ENCODE results near the gene ADNP. TPM values are rescaled to one million over a fixed set of nuclear protein-coding genes. Genes with fewer than 3 reads are reported as not detected.

The ADNP gene
- total RNA-seq, 5 donors from 2014 or later (not counting 1 experiment from before 2014, with no cell fraction given): 57.4 to 66.8 (median 61.7) TPM

DNA sequence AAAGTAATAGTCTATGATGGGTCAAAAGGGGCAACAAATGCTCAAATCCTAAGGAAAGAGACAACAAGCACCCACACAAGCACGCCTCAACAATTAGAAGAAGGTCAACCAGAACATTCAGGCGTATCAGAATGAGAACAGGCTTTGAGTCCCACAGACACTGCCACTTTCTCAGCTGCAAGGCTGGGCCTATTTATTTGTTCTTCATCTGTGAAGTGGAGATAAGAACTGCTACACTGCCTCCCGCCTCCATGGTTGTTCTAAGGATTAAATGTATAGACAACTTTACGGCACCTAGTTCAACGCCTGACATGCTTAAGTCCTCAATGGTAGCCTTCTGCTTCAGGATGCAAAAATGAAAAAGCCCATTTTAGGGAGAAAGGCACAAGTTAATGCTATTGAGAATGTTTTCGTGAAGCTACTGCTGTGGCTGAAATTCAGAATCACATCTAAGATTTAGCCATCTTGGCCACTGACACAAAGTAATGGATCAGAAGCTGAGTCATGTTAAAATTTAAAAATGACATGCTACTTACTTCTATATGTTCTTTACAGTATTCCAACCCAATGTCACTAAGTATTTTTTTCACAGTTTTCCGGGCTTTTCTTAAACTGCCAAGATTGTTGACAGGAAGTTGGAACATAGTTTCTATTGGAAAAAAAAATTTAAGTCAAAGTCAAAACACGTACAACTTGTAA, 27.7 kb downstream of the ADNP start:
- CTCF ChIA-PET: interaction anchor here in 1 of 2 donors (0.9 kb wide), 1 partner anchor 113 kb away, joined by 5 read pairs; no protein-coding TSS in a partner anchor
- DNase-seq (no peak), ATAC-seq (replicated peaks in 1 of 4) (no peak)
- Mint-ChIP-seq H3K4me3 (no peak overlapping the region), H3K27ac (peak overlapping the region in 1 of 2 donors; percentile 71), H3K36me3 (peaks cover 30% of the 10 kb centered on the region), H3K9me3 (no peaks in the 10 kb centered on the region), H3K27me3 (no peaks in the 10 kb centered on the region), H3K4me1 (peaks cover 49 to 61% (median 58%) of the 10 kb centered on the region in 3 donors)
- POLR2A ChIA-PET: no interaction called here
- Histone ChIP-seq H3K4me3 (ENCODE audit: control insufficient read depth in 1 of 2, extremely low read depth in 1 of 2, low read length in 1 of 2) (no peak overlapping the region), H3K36me3 (ENCODE audit: control insufficient read depth in 2 of 2, extremely low read depth in 1 of 2, insufficient read depth in 1 of 2, low read length in 1 of 2) (peaks cover 0 to 45% of the 10 kb centered on the region in 2 donors), H3K27ac (ENCODE audit: low read length) (no peak overlapping the region), H3K27me3 (replicated peaks in 1 of 2; ENCODE audit: control insufficient read depth in 2 of 2, extremely low read depth in 1 of 2, insufficient read depth in 2 of 2, low read length in 1 of 2) (no peaks in the 10 kb centered on the region), H3K9me3 (no peaks in the 10 kb centered on the region), H3K4me1 (ENCODE audit: control insufficient read depth in 1 of 2, extremely low read depth in 1 of 2, insufficient read depth in 2 of 2, low read length in 2 of 2) (peaks cover 0 to 9% of the 10 kb centered on the region in 2 experiments)
- 100% methylated on average over 3 of the region's 8 CpGs for WGBS (ENCODE audit: insufficient coverage)

- Mint-ChIP-seq H3K27me3 (no peaks in the 10 kb centered on the region), H3K4me1 (peaks cover 36 to 52% (median 50%) of the 10 kb centered on the region in 3 donors), H3K36me3 (peaks cover 35% of the 10 kb centered on the region), H3K9me3 (no peaks in the 10 kb centered on the region), H3K4me3 (no peak overlapping the region), H3K27ac (peak overlapping the region in 1 of 2 donors; percentile 25)
- no CpG with 5 or more reads among the region's 1 CpG for WGBS (ENCODE audit: insufficient coverage)
- no peaks in the 10 kb centered on the region for H3K9me3 ChIP-seq
- H3K4me3 ChIP-seq (ENCODE audit: control insufficient read depth in 1 of 2, extremely low read depth in 1 of 2, low read length in 1 of 2): no peak overlapping the region
- CTCF ChIA-PET: interaction anchor here in 1 of 2 donors (2.3 kb wide), 1 partner anchor 29 kb away, joined by 12 read pairs; the partner anchor contains the start of gene ADNP
- H3K27ac ChIP-seq (ENCODE audit: low read length): no peak overlapping the region
- H3K36me3 ChIP-seq (ENCODE audit: control insufficient read depth in 2 of 2, extremely low read depth in 1 of 2, insufficient read depth in 1 of 2, low read length in 1 of 2): peaks cover 4 to 63% of the 10 kb centered on the region in 2 donors
- ATAC-seq (replicated peaks in 1 of 4) (no peak), DNase-seq (no peak)
- H3K27me3 ChIP-seq (replicated peaks in 1 of 2; ENCODE audit: control insufficient read depth in 2 of 2, extremely low read depth in 1 of 2, insufficient read depth in 2 of 2, low read length in 1 of 2): no peaks in the 10 kb centered on the region
- no peaks in the 10 kb centered on the region for H3K4me1 ChIP-seq (ENCODE audit: control insufficient read depth in 1 of 2, extremely low read depth in 1 of 2, insufficient read depth in 2 of 2, low read length in 2 of 2)
- POLR2A ChIA-PET: no interaction called here
These were observed 29.9 kb downstream of the ADNP start for GRCh38 chr20:50901301-50901700.

GRCh38 chr20:50900261-50900660, 31.0 kb downstream of the ADNP start:
- Histone ChIP-seq H3K4me3 (ENCODE audit: control insufficient read depth in 1 of 2, extremely low read depth in 1 of 2, low read length in 1 of 2) (no peak overlapping the region), H3K27ac (ENCODE audit: low read length) (no peak overlapping the region), H3K36me3 (ENCODE audit: control insufficient read depth in 2 of 2, extremely low read depth in 1 of 2, insufficient read depth in 1 of 2, low read length in 1 of 2) (peaks cover 11 to 66% of the 10 kb centered on the region in 2 donors), H3K9me3 (no peaks in the 10 kb centered on the region), H3K27me3 (replicated peaks in 1 of 2; ENCODE audit: control insufficient read depth in 2 of 2, extremely low read depth in 1 of 2, insufficient read depth in 2 of 2, low read length in 1 of 2) (no peaks in the 10 kb centered on the region), H3K4me1 (ENCODE audit: control insufficient read depth in 1 of 2, extremely low read depth in 1 of 2, insufficient read depth in 2 of 2, low read length in 2 of 2) (no peaks in the 10 kb centered on the region)
- Mint-ChIP-seq H3K27ac (no peak overlapping the region), H3K9me3 (no peaks in the 10 kb centered on the region), H3K4me1 (peaks cover 25 to 42% (median 40%) of the 10 kb centered on the region in 3 donors), H3K36me3 (peaks cover 35% of the 10 kb centered on the region), H3K4me3 (no peak overlapping the region), H3K27me3 (no peaks in the 10 kb centered on the region)
- ATAC-seq (replicated peaks in 1 of 4): no peak
- WGBS (ENCODE audit: insufficient coverage): no CpG with 5 or more reads among the region's 7 CpGs
- ChIA-PET POLR2A (interaction anchor here (0.6 to 0.7 kb wide), 3 partner anchors 10 to 152 kb away, joined by 4 to 12 read pairs (median 5); no protein-coding TSS in a partner anchor), CTCF (interaction anchor here (0.6 to 2.3 kb wide), 3 partner anchors 14 to 30 kb away, joined by 3 to 12 read pairs (median 5); partner anchors contain the start of gene ADNP (in 1 of the 2))
- no peak for DNase-seq

DNA sequence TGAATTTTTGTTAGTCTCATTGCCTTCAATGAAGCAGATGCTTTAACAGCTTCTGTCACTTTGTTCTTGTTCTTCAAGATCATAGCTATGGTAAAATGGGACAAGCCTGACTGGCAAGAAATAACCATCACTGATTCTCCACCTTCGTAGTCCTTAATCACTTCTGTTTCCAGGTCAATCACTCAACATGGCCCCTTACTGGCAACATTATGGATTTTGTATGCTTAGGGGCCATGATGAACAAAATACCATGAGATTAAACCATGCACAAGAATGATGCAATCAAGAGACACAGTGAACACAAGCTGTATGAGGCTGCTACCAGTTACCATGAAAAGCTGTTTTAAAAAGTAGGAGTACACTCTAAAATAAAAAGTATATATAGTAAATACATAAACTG, 32.8 kb downstream of the ADNP start:
- H3K36me3 Mint-ChIP-seq: peaks cover 43% of the 10 kb centered on the region
- CTCF ChIA-PET: interaction anchor here in 1 of 2 donors (1.0 kb wide), 1 partner anchor 11 kb away, joined by 5 read pairs; no protein-coding TSS in a partner anchor
- ATAC-seq (replicated peaks in 1 of 4) (no peak), DNase-seq (no peak)
- peaks cover 15 to 24% (median 22%) of the 10 kb centered on the region in 3 donors for H3K4me1 Mint-ChIP-seq
- H3K36me3 ChIP-seq (ENCODE audit: control insufficient read depth in 2 of 2, extremely low read depth in 1 of 2, insufficient read depth in 1 of 2, low read length in 1 of 2): peaks cover 11 to 74% of the 10 kb centered on the region in 2 donors
- POLR2A ChIA-PET: interaction anchor here in 1 of 2 donors (0.6 kb wide), 1 partner anchor 60 kb away, joined by 3 read pairs; the partner anchor contains the start of genes DPM1 and MOCS3
- no peak overlapping the region for H3K4me3 ChIP-seq (ENCODE audit: control insufficient read depth in 1 of 2, extremely low read depth in 1 of 2, low read length in 1 of 2)
- no peaks in the 10 kb centered on the region for H3K27me3 ChIP-seq (replicated peaks in 1 of 2; ENCODE audit: control insufficient read depth in 2 of 2, extremely low read depth in 1 of 2, insufficient read depth in 2 of 2, low read length in 1 of 2)
- no peak overlapping the region for H3K27ac Mint-ChIP-seq
- H3K4me3 Mint-ChIP-seq: no peak overlapping the region
- H3K9me3 Mint-ChIP-seq: no peaks in the 10 kb centered on the region
- WGBS (ENCODE audit: insufficient coverage): no CpG with 5 or more reads among the region's 1 CpG
- no peaks in the 10 kb centered on the region for H3K4me1 ChIP-seq (ENCODE audit: control insufficient read depth in 1 of 2, extremely low read depth in 1 of 2, insufficient read depth in 2 of 2, low read length in 2 of 2)
- no peaks in the 10 kb centered on the region for H3K9me3 ChIP-seq
- H3K27ac ChIP-seq (ENCODE audit: low read length): no peak overlapping the region
- H3K27me3 Mint-ChIP-seq: no peaks in the 10 kb centered on the region

GRCh38 chr20:50895111-50895830, 36.0 kb downstream of the ADNP start:
- Histone ChIP-seq H3K27me3 (replicated peaks in 1 of 2; ENCODE audit: control insufficient read depth in 2 of 2, extremely low read depth in 1 of 2, insufficient read depth in 2 of 2, low read length in 1 of 2) (no peaks in the 10 kb centered on the region), H3K27ac (ENCODE audit: low read length) (no peak overlapping the region), H3K36me3 (ENCODE audit: control insufficient read depth in 2 of 2, extremely low read depth in 1 of 2, insufficient read depth in 1 of 2, low read length in 1 of 2) (peaks cover 17 to 71% of the 10 kb centered on the region in 2 donors), H3K9me3 (no peaks in the 10 kb centered on the region), H3K4me1 (ENCODE audit: control insufficient read depth in 1 of 2, extremely low read depth in 1 of 2, insufficient read depth in 2 of 2, low read length in 2 of 2) (no peaks in the 10 kb centered on the region), H3K4me3 (ENCODE audit: control insufficient read depth in 1 of 2, extremely low read depth in 1 of 2, low read length in 1 of 2) (no peak overlapping the region)
- H3K4me1 Mint-ChIP-seq: peaks cover 0 to 6% (median 5%) of the 10 kb centered on the region in 3 donors
- H3K27me3 Mint-ChIP-seq: no peaks in the 10 kb centered on the region
- ChIA-PET CTCF (interaction anchor here (0.6 to 1.5 kb wide), 4 partner anchors 14 to 102 kb away, joined by 3 to 8 read pairs (median 4); partner anchors contain the start of gene BCAS4 (in 1 of the 2)), POLR2A (no interaction called here)
- no peak for DNase-seq
- no peak overlapping the region for H3K4me3 Mint-ChIP-seq
- no peak for ATAC-seq (replicated peaks in 1 of 4)
- H3K9me3 Mint-ChIP-seq: no peaks in the 10 kb centered on the region
- no peak overlapping the region for H3K27ac Mint-ChIP-seq
- 89% methylated on average over 3 of the region's 8 CpGs for WGBS (ENCODE audit: insufficient coverage)
- peaks cover 46% of the 10 kb centered on the region for H3K36me3 Mint-ChIP-seq

DNA sequence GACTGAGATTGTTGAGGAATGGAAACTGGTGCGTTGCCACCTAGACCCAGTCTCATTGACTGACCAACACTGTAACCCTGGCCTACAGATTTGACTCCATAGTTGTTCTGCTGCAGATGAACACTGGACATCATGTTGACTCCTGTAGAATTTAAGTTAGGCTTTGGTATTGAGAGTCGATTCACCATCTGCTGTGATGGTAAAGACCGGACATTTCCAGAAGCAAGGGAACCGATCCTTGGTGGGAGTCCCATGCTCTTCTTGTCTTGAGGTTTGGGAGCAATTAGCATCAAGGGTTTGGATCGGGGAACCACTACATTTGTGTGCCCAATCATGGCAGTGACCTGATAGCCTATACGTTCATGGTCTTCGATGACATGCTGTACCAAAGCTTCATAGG, 37.6 kb downstream of the ADNP start:
- CTCF ChIA-PET: no interaction called here
- no peak for ATAC-seq (replicated peaks in 1 of 4)
- H3K36me3 Mint-ChIP-seq: peaks cover 55% of the 10 kb centered on the region

More for the DNA sequence above, 37.6 kb downstream of the ADNP start:
- H3K4me1 Mint-ChIP-seq: peaks cover 0 to 6% (median 5%) of the 10 kb centered on the region in 3 donors
- Histone ChIP-seq H3K9me3 (no peaks in the 10 kb centered on the region), H3K27ac (ENCODE audit: low read length) (no peak overlapping the region), H3K4me3 (ENCODE audit: control insufficient read depth in 1 of 2, extremely low read depth in 1 of 2, low read length in 1 of 2) (no peak overlapping the region), H3K27me3 (replicated peaks in 1 of 2; ENCODE audit: control insufficient read depth in 2 of 2, extremely low read depth in 1 of 2, insufficient read depth in 2 of 2, low read length in 1 of 2) (no peaks in the 10 kb centered on the region), H3K4me1 (ENCODE audit: control insufficient read depth in 1 of 2, extremely low read depth in 1 of 2, insufficient read depth in 2 of 2, low read length in 2 of 2) (no peaks in the 10 kb centered on the region), H3K36me3 (ENCODE audit: control insufficient read depth in 2 of 2, extremely low read depth in 1 of 2, insufficient read depth in 1 of 2, low read length in 1 of 2) (peaks cover 17 to 67% of the 10 kb centered on the region in 2 donors)
- H3K27me3 Mint-ChIP-seq: no peaks in the 10 kb centered on the region
- POLR2A ChIA-PET: no interaction called here
- no peak overlapping the region for H3K4me3 Mint-ChIP-seq
- no peak overlapping the region for H3K27ac Mint-ChIP-seq
- DNase-seq: no peak
- 92% methylated on average over 3 of the region's 7 CpGs for WGBS (ENCODE audit: insufficient coverage)
- no peaks in the 10 kb centered on the region for H3K9me3 Mint-ChIP-seq

Data from T-cell (primary cell).